Measurements from ENCODE around the gene MST1R.
"Not testable (repeated sequence)": the region's sequence is repeated elsewhere in the genome, so short reads cannot be mapped to it uniquely, and the experiment has no call there.

The MST1R gene

DNA sequence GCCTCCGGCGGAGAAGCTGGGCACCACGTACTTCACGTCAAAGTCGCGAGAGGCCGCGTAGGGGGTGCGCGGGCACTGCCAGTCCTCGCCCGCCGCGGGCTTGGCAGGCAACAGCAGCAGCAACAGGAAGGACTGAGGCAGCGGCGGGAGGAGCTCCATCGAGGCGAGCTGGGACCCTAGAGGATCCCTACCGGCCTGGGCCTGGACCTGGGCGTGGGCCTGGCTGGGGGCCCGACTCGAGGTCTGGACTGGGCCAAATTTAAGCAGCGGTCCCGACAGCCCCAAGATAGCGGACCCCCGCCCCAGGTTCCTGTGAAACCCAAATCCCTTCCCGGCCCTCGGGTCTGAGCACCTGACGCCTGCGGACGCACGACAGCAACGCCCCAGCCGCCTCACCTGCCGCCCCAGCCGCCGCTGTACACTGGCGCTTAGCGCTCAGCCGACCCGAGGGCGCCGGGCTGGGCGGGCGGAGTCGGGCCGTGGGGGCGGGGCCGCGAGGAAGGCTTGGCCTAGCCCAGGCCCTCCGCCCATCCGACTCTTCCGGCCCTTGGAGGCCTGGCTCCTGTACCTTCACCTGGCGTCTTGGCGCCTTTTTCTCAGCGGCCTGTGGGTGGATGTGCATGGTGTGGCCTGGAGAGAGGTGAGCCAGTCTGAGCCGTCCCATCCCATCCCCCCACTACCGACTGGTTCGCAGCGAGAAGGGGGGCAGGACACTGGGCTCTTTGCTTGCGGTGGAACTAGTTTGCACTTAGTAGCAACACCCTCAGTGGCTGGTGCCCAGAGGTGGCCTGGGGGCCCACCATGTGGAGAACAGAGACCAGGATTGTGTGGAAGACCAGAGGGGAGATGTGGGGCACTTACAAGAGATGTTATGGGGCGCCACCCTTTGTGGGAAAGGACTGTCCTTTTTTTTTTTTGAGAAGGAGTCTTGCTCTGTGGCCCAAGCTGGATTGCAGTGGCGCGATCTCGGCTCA, at the start of gene MST1R:
TSS of gene MST1R (minus strand) at position 423 of the 974 bp plus-strand sequence. CDS start at position 159, 264 bp downstream.
- peak; percentile 72 for DNase-seq (ENCODE audit: low read depth)

DNA sequence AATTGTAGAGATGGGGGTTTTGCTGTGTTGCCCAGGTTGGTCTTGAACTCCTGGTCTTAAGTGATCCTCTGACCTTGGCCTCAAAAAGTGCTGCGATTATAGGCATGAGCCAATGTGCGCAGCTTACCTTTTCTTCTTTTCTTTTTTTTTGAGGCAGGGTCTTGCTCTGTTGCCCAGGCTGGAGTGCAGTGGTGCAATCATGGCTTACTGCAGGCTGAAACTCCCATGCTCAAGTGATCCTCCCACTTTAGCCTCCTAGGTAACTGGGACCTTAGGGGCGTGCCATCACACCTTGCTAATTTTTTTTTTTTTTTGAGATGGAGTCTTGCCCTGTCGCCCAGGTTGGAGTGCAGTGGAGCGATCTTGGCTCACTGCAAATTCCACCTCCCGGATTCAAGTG, 49.3 kb upstream of the MST1R start:
- no peak for DNase-seq (ENCODE audit: low read depth)

DNA sequence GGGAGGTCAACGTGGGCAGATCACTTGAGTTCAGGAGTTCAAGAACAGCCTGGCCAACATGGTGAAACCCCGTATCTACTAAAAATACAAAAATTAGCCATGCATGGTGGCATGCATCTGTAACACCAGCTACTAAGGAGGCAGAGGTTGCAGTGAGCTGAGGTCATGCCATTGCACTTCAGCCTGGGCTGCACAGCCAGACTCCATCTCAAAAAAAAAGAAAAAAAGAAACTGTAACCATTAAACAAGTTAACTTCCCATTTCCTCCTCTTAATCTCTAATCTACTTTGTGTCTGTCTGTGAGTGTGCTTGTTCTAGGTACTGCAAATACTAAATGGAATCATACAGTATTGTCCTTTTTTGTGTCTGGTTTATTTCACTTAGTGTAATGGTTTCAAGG, 39.0 kb upstream of the MST1R start:
- no peak for DNase-seq (ENCODE audit: low read depth)

DNA sequence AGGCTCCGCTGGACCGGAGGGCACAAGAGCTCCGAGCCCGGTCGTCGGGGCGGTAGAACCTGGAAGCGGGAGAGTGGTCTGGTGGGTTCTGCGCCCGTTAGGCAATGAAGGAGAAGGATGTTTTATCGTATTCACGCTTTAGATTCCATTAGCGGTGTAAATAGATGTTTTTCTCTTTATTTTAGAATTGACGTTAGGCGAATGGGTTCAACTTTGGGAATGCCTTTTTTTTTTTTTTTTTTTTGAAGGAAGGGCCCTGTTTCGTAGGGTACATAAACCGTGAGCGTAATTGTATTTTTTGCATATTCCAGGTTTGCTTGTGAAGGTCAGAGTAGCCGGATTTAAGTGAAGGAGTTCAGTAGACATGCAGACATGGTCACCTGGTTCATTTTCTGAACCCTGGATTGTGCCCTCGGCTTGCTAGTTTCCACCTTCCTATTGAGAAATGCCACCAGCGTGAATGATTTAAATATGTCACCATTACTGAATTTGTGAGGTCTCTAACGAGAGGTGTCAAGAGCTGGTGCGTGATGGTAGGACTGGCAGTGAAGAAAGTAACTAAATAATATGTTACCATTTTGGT, 37.1 kb upstream of the MST1R start:
- DNase-seq (ENCODE audit: low read depth): no peak

DNA sequence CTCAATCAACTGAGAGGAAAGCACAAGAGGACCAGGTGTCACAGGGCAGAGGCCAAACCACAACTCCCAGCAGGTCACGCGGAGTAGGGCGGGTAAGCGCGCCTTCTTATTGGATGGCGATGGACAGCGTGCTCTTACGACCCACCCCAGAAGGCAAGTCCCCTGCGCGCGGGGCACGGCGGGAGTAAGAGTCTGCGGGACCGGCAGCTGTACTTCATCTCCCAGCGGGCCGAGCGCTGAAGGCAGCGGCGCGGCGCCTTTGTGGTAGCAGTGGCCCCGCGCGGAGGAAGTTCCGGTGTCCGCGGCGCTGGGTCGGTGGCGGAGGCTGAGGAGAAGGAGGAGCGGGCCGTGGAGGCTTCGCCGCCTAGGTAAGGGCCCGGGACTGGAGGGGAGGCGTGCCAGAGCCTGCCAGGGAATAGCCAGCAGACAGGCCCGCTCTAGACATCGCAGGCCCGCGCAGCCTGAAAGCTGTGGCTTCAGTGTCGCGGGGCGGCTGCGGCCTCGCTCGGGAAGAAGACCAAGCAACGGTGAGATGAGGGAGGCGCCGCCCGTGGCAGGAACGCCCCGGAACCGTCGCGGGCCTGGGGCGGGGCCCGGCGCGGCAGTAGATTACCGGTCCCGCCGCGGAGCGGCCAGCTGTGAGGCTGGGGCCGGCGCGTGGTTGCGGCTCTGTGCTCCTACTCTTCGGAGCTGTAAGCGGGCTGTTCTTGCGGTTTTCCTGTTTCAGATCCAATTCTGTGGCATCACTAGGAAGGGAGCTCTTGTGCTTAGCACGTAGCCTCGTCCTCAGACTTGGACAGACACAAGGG, 36.4 kb upstream of the MST1R start, which contains the start of gene RBM6:
TSS of gene RBM6 (plus strand) at position 293 of the 809 bp plus-strand sequence. CDS start 22,492 bp downstream, outside the sequence.
- peak; percentile 91 for DNase-seq (ENCODE audit: low read depth)

DNA sequence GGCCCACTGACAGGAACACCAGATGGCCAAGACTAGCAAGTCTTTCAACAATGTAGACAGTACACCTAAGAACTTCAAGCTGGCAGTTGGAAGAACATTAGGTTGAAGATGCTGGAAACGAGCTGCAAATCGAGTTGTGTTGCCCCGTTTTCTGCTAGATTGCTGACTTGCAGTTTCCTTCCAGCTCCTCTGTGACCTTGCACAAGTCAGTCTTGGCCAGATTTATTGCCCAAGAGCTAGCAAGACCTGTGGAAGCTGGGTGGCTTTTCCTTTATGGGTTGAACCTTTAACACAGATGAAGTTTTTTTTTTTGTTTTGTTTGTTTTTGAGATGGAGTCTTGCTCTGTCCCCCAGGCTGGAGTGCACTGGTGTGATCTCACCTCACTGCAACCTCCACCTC, 33.4 kb upstream of the MST1R start:
- no peak for DNase-seq (ENCODE audit: low read depth)

DNA sequence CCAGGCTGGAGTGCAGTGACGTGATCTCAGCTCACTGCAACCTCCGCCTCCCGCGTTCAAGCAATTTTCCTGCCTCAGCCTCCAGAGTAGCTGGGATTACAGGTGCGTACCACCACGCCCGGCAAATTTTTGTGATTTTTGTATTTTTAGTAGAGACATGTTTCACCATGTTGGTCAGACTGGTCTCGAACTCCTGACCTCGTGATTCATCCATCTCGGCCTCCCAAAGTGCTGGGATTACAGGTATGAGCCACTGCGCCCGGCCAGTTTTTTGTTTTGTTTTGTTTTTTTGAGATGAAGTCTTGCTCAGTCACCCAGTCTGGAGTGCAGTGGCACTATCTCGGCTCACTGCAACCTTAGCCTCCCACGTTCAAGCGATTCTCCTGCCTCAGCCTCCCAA, 28.6 kb upstream of the MST1R start:
- not testable (repeated sequence) for DNase-seq (ENCODE audit: low read depth)

DNA sequence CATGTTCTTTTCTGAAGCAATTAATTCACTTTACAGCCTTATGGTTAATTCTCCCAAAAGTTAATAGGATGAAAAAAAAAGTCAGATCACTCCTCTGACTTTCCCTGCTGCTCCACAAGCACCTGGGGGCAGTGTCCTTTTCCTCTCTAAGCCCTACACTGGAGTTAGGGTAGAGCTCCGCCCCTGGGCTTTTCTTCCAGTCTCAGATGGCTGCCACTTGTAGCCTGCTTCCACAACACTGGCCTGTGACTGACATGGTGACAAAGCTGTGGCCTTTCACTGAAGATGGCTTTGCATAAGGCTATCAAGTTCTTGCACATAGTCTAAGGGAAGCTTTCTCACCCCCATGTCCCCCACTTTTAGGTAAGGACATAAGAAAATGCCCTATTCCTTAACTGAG, 27.2 kb upstream of the MST1R start:
- no peak for DNase-seq (ENCODE audit: low read depth)

DNA sequence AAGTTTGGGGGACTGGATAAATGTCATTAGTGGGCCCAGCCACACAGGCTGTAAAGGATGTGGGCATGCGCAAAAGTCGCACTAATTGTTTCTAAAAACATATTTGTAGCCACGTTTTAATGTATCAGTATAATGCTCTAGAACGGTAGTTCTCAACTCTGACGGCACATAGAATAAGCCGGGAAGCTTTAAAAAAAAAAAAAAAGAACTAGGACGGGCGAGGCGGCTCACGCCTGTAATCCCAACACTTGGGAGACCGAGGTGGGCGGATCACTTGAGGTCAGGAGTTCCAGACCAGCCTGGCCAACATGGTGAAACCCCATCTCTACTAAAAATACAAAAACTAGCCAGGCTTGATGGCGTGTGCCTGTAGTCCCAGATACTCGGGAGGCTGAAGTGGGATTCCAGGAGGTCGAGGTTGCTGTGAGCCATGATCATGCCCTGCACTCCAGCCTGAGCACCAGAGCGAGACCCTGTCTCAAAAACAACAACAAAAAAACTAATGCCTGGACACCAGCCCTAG, 26.6 kb upstream of the MST1R start:
- no peak for DNase-seq (ENCODE audit: low read depth)

DNA sequence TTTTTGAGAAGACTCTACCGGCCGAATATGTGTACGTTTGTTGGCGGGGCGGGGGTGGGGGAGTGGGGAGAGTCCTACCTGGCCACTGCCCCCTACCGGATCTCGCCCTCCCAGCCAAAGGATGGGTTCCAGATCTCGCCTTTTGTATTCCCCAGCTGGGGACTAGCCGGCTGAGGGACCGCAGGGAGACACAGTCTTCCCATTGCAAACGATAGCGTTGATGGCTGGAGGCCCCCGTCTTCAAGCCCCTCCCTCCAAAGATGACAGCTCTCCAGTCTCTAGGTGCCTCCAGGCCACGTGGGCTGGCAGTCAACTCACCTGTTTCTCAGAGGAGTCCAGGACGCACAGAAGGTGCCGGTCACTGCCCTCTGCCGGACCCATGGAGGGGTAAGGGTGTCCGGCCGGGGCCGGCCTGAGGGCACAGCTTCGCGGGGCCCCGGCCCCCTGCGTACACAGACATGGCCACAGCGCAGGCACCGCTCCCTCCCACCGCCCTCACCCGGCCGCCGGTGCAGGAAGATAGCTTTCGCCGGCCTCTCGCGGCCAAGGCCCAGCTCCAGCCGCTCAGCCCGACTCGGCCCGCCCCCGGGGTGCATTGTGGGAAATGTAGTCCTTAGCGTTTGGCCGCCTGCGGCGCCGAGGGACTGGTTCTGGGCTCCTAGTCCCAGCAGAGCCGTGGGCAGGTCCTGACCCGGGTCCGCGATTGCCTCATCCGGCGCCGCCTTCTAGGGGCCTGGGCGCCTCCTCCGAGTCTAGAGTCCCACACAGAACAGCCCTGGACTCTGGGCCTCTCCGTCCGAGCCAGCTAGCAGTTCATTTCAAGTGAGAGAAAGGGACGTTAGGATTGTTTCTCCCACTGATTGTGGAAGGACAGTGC, 25.9 kb upstream of the MST1R start, which contains the start of gene MON1A:
TSS of gene MON1A (minus strand) at position 521 of the 877 bp plus-strand sequence. CDS start 16,465 bp downstream, outside the sequence.
- peak; percentile 81 for DNase-seq (ENCODE audit: low read depth)

DNA sequence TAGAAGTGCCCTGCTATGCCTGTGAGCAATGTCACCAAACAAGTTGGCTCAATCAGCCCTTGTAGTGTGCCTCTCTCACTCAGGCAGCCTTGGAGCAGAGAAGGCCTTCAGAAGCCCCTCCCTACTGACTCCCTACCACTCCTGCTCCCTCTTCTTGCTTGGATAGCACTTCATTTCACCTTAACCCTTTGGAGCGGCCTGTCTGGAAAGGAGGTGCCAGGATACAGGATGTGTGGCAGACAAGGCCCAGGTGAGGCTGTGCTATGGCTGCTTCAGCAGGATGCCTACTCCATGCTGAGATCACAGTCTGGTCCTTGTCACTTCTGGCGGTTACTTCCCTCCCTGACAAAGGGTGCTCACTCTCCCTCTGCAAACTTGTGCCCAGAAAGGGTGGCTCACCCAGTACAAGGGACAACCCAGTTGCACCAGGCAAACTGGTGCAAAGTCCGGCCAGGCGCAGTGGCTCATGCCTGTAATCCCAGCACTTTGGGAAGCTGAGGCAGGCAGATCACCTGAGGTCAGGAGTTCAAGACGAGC, 24.9 kb upstream of the MST1R start:
- DNase-seq (ENCODE audit: low read depth): no peak

DNA sequence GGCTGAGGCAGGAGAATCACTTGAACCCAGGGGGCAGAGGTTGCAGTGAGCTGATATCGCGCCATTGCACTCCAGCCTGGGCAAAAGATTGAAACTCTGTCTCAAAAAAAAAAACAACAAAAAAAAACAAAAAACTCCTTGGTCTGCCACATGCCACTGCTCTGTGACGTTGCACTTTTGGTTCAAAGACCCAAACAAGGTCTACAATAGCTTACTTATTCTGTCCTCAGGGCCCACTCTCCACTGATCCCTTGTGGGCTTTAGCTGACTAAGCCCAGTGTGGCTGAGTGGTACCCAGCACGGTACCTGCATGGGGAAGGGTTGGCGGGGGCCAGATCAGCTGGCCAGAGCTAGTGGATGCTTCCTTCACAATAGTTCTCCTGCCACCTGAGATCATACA, 24.1 kb upstream of the MST1R start:
- DNase-seq (ENCODE audit: low read depth): no peak

DNA sequence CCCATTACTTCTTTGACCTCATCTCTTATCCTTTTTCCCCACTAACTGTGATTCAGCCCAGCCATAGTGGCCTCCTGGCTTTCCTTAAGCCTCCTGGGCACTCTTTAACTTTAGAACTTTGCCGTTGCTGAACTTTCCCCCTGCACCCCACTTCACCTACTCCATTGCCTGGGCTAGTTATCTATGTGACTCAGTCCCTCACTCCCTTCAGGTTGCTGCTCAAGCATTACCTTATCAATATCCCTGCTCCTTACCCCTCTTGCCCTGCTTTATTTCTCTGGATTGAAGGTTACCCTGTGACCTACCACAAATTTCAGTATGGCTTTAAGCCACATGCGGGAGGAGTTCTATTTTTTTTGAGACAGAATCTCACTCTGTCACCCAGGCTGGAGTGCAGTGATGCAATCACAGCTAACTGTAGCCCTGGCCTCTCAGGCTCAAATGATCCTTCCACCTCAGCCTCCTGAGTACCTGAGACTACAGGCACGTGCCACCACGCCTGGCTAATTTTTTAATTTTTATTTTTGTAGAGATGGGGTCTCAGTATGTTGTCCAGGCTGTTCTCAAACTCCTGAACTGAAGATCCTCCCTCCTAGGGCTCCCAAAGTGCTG, 22.6 kb upstream of the MST1R start:
- no peak for DNase-seq (ENCODE audit: low read depth)

DNA sequence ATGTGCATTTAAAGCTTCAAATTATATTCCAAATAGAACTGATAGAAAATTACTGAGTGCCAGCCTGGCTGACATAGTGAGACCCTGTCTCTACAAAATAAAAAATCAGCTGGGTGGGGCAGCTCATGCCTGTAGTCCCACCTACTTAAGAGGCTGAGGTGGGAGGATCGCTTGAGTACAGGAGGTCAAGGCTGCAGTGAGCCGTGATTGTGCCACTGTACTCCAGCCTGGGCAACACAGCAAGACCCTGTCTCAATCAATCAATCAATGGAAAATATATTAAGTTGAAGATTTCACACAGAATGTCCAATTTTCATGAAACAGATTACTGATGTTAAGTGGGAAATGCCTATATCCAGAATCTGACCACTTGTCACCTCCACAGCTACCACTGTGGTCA, 21.8 kb upstream of the MST1R start:
- DNase-seq (ENCODE audit: low read depth): no peak

DNA sequence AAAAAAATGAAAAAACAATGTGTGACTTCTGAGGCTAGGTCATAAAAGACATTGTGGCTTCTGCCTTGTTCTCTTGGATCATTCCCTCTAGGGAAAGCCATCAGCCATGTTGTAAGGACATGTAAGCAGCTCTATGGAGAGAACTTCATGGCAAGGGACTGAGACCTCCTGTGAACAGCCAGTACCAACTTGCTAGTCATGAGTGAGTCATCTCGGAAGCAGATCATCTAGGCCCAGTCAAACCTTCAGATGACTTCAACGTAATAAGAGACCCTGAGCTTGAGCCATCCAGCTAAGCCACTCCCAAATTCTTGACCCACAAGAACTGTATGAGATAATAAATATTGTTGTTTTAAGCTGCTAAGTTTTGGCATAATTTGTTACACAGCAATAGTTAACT, 21.0 kb upstream of the MST1R start:
- no peak for DNase-seq (ENCODE audit: low read depth)

DNA sequence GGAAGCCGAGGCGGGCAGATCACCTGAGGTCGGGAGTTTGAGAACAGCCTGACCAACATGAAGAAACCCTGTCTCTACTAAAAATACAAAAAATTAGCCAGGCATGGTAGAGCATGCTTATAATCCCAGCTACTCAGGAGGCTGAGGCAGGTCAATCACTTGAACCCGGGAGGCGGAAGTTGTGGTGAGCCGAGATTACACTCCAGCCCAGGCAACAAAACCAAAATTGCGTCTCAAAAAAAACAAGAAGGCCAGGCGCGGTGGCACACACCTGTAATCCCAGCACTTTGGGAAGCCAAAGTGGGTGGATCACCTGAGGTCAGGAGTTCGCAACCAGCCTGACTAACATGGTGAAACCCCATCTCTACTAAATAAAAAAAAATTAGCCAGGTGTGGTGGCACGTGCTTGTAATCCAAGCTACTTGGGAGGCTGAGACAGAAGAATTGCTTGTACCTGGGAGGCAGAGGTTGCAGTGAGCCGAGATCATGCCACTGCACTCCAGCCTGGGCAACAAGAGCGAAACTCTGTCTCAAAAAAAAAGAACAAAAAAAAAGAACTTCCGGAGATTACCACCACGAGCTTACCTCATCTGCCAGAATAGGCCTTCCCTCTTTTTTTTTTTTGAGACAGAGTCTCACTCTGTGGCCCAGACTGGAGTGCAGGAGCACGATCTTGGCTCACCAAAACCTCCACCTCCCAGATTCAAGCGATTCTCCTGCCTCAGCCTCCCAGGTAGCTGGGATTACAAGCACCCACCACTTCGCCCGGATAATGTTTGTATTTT, 14.3 kb upstream of the MST1R start:
- not testable (repeated sequence) for DNase-seq (ENCODE audit: low read depth)

DNA sequence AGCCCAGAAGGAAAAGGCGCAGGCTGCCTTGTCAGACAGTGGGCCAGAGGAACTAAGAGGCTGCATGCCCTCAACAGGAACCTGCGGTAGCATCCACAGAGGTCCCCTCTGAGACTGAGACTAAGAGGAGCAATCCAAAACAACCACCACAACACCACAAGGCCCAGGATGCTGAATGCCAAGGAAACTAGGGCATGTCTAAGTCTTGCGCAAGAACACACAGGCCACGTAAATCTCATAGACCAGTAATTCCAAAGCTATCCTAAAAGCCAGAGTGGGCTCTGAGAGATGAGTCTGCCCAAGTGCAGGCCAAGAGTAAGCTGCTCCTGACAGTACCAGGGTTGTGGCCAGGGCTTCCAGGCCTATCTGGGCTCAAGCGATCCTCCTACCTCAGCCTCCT, 13.0 kb upstream of the MST1R start:
- no peak for DNase-seq (ENCODE audit: low read depth)

DNA sequence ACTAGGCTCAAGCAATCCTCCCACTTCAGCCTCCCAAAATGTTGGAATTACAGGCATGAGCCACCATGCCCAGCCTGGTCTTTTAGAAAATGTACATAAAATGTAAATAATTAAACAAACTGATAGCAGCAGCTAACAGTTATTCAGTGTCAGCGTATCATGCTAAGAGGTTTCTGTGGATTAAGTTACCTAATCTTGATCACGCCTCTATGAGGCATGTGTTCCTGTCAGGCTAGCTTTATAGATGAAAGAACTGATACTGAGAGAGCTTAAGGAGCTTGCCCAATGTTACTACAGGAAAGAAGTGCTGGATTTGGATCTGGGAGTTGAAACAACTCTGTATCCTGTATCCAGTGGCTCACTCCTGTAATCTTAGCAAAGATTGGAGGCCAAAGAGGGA, 11.2 kb upstream of the MST1R start:
- DNase-seq (ENCODE audit: low read depth): no peak

DNA sequence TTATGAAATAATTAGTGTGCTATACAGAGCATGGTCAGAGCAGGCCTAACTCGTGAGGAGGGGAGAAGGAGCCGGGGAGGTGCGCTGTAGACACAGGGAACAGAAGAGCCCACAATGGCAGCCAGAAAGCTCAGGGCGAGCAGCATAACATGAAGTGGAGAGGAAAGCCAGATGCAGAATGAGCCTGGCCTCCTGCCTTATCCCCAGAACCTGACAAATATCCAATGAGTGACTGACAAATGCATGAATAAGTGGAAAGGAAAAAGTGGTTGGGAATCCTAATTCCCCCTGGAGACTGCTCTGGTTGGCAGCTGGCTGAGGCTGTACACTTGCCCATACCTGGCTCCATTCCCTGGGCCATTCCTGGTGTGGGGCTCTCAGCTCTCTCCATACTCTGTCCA, 9.2 kb upstream of the MST1R start:
- no peak for DNase-seq (ENCODE audit: low read depth)

DNA sequence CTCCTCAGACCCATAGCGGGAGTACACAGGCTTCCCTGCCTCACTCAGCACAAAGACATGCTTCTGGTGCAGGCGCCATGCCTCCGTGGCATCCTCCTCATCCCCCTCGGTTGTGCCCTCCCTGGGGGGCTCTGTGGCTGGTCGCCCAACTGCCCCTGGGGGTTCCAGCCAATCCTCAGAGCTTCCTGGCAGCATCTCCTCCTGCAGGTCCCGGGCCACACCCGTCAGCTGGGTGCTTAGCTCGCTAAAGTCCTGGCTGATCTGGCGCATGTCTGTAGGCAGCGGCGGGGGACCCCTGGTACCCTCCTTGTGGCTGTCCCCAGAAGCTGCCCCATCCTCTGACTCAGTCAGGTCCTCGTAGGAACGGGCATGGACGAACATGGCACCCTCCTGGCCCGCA, 7.9 kb upstream of the MST1R start:
- DNase-seq (ENCODE audit: low read depth): no peak
